Fibroblast of lung (primary cell): ENCODE measurements around the gene SLC25A34. TPM values are rescaled to one million over a fixed set of nuclear protein-coding genes. Genes with fewer than 3 reads are reported as not detected.

Experiments
- DNase-seq, 2 donors: peaks; one replicate each; pipeline versions ENCODE4 v3.0.0 to v3.0.0-alpha.2; 2010; ENCODE audit warnings: low read depth in 2 of 2
- H2AFZ ChIP-seq: 2 replicates; pipeline ENCODE4 v1.5.1; 2012; ENCODE audit warnings: low read length, control low read depth, inconsistent platforms
- H3K27ac ChIP-seq: 2 replicates; pipeline ENCODE4 v1.5.1; 2011; ENCODE audit warnings: low read length, control low read depth; ENCODE audit not compliant: insufficient read depth
- H3K27me3 ChIP-seq: 2 replicates; pipeline ENCODE4 v1.5.1; 2011; ENCODE audit warnings: mild to moderate bottlenecking, low read length; ENCODE audit not compliant: control insufficient read depth, insufficient read depth
- H3K36me3 ChIP-seq: 2 replicates; pipeline ENCODE4 v1.5.1; 2011; ENCODE audit warnings: low read length; ENCODE audit not compliant: control insufficient read depth, insufficient read depth
- H3K4me1 ChIP-seq: 2 replicates; pipeline ENCODE4 v1.5.1; 2011; ENCODE audit warnings: low read length; ENCODE audit not compliant: control insufficient read depth, insufficient read depth; ENCODE audit errors: extremely low read depth
- H3K4me2 ChIP-seq: 2 replicates; pipeline ENCODE4 v1.5.1; 2011; ENCODE audit warnings: low read length, control low read depth; ENCODE audit not compliant: insufficient read depth; ENCODE audit errors: extremely low read depth
- H3K4me3 ChIP-seq, 4 experiments: fragments of 200-600 bp in 1 of 4; sonication (generic) in 1 of 4; replicated peaks in 1 of 4; 2 replicates each; pipeline ENCODE4 v1.5.1; 2011 to 2016; ENCODE audit warnings: low read length in 4 of 4, low read depth in 3 of 4, mild to moderate bottlenecking in 3 of 4, control low read depth in 2 of 4, inconsistent platforms in 1 of 4, mixed read lengths in 1 of 4; ENCODE audit not compliant: insufficient read depth in 1 of 4; ENCODE audit errors: control extremely low read depth in 1 of 4
- H3K79me2 ChIP-seq: 2 replicates; pipeline ENCODE4 v1.5.1; 2012; ENCODE audit warnings: mild to moderate bottlenecking, low read length, inconsistent platforms; ENCODE audit not compliant: control insufficient read depth, insufficient read depth
- H3K9ac ChIP-seq: 2 replicates; pipeline ENCODE4 v1.5.1; 2011; ENCODE audit warnings: mild to moderate bottlenecking, low read length, control low read depth; ENCODE audit not compliant: insufficient read depth
- H3K9me3 ChIP-seq: 2 replicates; pipeline ENCODE4 v1.5.1; 2012; ENCODE audit warnings: low read depth, low read length; ENCODE audit not compliant: control insufficient read depth, insufficient read depth
- H4K20me1 ChIP-seq: 2 replicates; pipeline ENCODE4 v1.5.1; 2011; ENCODE audit warnings: low read length; ENCODE audit not compliant: control insufficient read depth, insufficient read depth; ENCODE audit errors: extremely low read depth
- CTCF ChIP-seq, 2 donors: IDR thresholded peaks in 1 of 2; conservative IDR thresholded peaks in 1 of 2; 1 replicate in 1 of 2; 2 replicates in 1 of 2; pipeline ENCODE4 v1.5.1; 2011 to 2012; ENCODE audit warnings: low read length in 2 of 2, control low read depth in 1 of 2, inconsistent platforms in 1 of 2, low read depth in 1 of 2, mild to moderate bottlenecking in 1 of 2
- EZH2 ChIP-seq: IDR thresholded peaks from 2 replicates; pipeline ENCODE4 v1.5.1; 2012; ENCODE audit warnings: low read length, control low read depth, mild to moderate bottlenecking; ENCODE audit errors: missing control alignments
- polyA plus RNA-seq, 2 donors: library from polyadenylated mRNA; depleted of rRNA in 1 of 2; stranded (reverse) in 1 of 2; unstranded in 1 of 2; fragments of >200 nt; gene quantifications; 2 replicates each; pipeline ENCODE4 v1.2.1, GENCODE V29; 2011 to 2012; ENCODE audit warnings: missing spikeins in 1 of 2
- total RNA-seq: library from RNA; depleted of rRNA; stranded (reverse); fragments of >200 nt; gene quantifications from 2 replicates; pipeline ENCODE4 v1.2.1, GENCODE V29; 2014

Gene SLC25A34
- total and polyA plus RNA-seq, 2 donors (not counting 1 experiment from before 2014, with no cell fraction given): 0.35 to 0.83 TPM

GRCh38 chr1:15731735-15732685 lies 4.0 kb upstream of the SLC25A34 start:
- Histone ChIP-seq H3K4me2 (no peak overlapping the region), H3K36me3 (peaks cover 51% of the 10 kb centered on the region), H3K27me3 (no peaks in the 10 kb centered on the region), H4K20me1 (no peaks in the 10 kb centered on the region), H3K4me1 (no peaks in the 10 kb centered on the region), H3K4me3 (no peak overlapping the region), H3K27ac (no peak overlapping the region), H2AFZ (no peak overlapping the region), H3K9me3 (no peaks in the 10 kb centered on the region), H3K9ac (no peak overlapping the region), H3K79me2 (no peaks in the 10 kb centered on the region)
- TF ChIP-seq CTCF (conservative IDR thresholded peaks at IDR 0.05 in 1 of 2, IDR thresholded peaks at IDR 0.05 in 1 of 2; ENCODE audit: low read depth in 1 of 2, low read length in 2 of 2) (no peak), EZH2 (no peak)
- no peak for DNase-seq

DNA sequence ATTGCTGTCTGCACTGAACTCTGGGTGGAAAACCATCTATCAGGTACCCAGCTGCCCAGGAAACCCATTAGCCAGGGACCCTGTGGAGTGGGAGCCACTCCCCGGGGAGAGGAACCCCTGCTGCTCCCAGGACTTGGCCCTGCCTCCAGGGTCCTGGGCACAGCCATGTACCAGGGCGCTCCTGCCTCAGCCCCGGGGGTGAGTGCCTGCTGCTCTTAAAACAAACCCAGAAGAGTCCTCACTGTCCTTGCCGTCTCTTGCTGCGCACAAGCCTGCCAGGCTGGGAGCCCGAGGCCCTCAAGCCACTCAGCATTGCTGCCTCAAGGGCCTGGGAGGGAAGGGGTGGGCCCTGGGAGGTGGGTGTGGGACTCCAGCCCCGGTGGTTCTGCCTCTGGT lies 3.4 kb upstream of the SLC25A34 start:
- no peak for DNase-seq
- H2AFZ ChIP-seq: no peak overlapping the region
- no peak overlapping the region for H3K4me2 ChIP-seq
- H3K4me3 ChIP-seq: no peak overlapping the region
- H3K27ac ChIP-seq: no peak overlapping the region
- H4K20me1 ChIP-seq: no peaks in the 10 kb centered on the region
- no peaks in the 10 kb centered on the region for H3K27me3 ChIP-seq
- H3K36me3 ChIP-seq: peaks cover 48% of the 10 kb centered on the region
- no peaks in the 10 kb centered on the region for H3K9me3 ChIP-seq
- no peaks in the 10 kb centered on the region for H3K79me2 ChIP-seq
- H3K4me1 ChIP-seq: no peaks in the 10 kb centered on the region
- TF ChIP-seq EZH2: no peak
- TF ChIP-seq CTCF (conservative IDR thresholded peaks at IDR 0.05 in 1 of 2, IDR thresholded peaks at IDR 0.05 in 1 of 2; ENCODE audit: low read depth in 1 of 2, low read length in 2 of 2): no peak
- H3K9ac ChIP-seq: no peak overlapping the region

GRCh38 chr1:15733218-15733725 lies 2.8 kb upstream of the SLC25A34 start:
- no peaks in the 10 kb centered on the region for H3K27me3 ChIP-seq
- H3K9ac ChIP-seq: no peak overlapping the region
- H3K27ac ChIP-seq: no peak overlapping the region
- H3K79me2 ChIP-seq: no peaks in the 10 kb centered on the region
- H4K20me1 ChIP-seq: no peaks in the 10 kb centered on the region
- no peak overlapping the region for H3K4me2 ChIP-seq
- DNase-seq: no peak
- H2AFZ ChIP-seq: no peak overlapping the region
- no peaks in the 10 kb centered on the region for H3K9me3 ChIP-seq
- H3K4me3 ChIP-seq: no peak overlapping the region
- no peak for TF ChIP-seq CTCF (conservative IDR thresholded peaks at IDR 0.05 in 1 of 2, IDR thresholded peaks at IDR 0.05 in 1 of 2; ENCODE audit: low read depth in 1 of 2, low read length in 2 of 2)
- no peak for TF ChIP-seq EZH2
- H3K36me3 ChIP-seq: peaks cover 42% of the 10 kb centered on the region
- no peaks in the 10 kb centered on the region for H3K4me1 ChIP-seq
